GM10266 (cell line): Measurements from ENCODE around the gene SNX11.
"Not testable (repeated sequence)": the region's sequence is repeated elsewhere in the genome, so short reads cannot be mapped to it uniquely, and the experiment has no call there.

Source experiments
- DNase-seq: peaks from one replicate; pipeline ENCODE4 v3.0.0; 2012; ENCODE audit errors: extremely low spot score
- CTCF ChIP-seq: IDR thresholded peaks from 2 replicates; pipeline ENCODE4 v1.5.1; 2012; ENCODE audit warnings: mild to moderate bottlenecking, low read depth; ENCODE audit not compliant: control insufficient read depth, insufficient read depth; ENCODE audit errors: missing control alignments

SNX11 gene

GRCh38 chr17:48066192-48066591, 41.4 kb upstream of the SNX11 start:
- DNase-seq, result no peak
- TF ChIP-seq CTCF, result no peak

DNA sequence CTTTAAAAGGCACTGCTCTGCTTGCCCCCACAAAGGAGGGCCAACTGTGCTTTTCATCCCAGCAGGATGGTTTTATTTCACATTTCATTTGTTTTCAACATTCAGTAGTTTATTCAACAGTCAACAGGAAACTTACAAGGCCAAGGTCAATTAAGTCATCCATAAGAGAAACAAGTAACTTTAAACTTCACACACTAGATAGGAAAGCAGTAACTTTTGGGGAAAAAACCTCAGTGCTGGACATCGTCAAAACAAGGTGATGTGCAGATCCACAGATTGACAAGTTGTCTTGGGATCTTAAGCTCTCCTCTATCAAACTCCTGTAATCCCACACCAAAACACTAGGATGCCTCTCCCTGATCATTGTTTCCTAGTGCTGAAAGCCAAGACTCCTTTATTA, 40.9 kb upstream of the SNX11 start:
- no peak for DNase-seq

DNA sequence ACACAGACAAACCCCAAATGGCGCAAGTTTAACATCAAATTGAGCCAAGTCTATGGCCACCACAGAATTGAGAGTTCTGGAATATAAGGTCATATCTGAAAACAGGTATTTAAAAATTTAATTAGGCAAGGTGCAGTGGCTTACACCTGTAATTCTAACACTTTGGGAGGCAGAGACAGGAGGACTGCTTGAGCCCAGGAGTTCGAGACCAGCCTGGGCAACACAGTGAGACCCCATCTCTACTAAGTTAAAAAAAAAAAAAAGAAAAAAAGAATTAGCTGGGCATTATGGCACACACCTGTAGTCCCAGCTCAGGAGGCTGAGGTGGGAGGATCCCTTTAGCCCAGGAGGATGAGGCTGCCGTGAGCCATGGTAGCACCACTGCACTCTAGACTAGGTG, 40.3 kb upstream of the SNX11 start:
- no peak for DNase-seq
- no peak for TF ChIP-seq CTCF

More for the DNA sequence above, 40.9 kb upstream of the SNX11 start:
- no peak for TF ChIP-seq CTCF

DNA sequence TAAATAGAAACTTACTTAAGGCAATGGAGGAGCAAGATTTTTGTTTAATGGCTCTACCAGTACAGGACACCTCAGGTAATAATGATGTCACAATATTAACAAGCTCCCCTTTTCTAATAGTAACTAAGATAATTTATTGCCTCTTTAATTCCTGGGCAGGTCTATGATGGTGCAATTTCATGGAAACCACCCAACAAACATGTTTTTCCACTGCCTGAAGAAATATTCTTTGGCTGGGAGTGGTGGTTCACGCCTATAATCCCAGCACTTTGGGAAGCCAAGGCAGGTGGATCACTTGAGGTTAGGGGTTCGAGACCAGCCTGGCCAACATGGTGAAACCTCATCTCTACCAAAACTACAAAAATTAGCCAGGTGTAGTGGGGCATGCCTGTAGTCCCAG, 39.8 kb upstream of the SNX11 start:
- not testable (repeated sequence) for DNase-seq

- DNase-seq, result no peak
- TF ChIP-seq CTCF, result no peak
Measured at GRCh38 chr17:48068491-48068961, 39.0 kb upstream of the SNX11 start.

DNA sequence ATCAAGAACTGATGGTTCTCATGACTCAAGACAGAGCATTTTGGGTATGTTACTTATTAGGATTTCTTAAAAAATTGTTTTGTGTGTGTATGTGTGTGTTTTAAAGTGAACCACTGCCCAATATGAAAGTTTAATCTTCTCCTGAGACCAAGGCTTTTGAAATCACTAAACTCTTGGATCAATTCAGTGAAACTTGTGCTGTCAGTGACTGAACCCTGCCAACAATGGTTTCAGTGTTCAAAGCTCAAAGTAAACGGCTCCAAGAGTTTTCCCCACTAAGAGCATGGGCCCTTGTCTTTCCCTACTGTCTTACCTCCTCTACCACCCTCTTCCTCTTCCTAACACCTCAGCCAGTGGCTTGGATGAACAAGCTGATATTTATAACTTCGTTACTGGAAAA, 37.4 kb upstream of the SNX11 start:
- TF ChIP-seq CTCF, result no peak
- no peak for DNase-seq

DNA sequence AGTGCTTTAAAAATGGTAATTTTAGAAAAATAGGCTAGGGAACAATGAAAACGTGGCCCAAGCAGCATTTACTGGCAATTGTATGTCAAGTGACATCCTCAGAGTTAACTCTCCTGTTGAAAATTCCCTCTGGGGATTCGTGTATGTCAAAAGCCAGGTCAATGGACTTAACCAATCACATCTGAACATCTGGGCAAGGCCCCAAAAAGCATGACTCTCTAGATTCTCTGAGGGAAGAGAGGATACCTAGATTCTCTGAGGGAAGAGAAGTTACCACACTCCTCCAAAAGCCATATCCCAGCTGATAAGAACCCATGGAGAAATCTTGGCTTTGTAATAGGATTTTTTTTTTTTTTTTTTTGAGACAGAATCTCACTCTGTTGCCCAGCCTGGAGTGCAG, 35.9 kb upstream of the SNX11 start:
- no peak for TF ChIP-seq CTCF
- no peak for DNase-seq

GRCh38 chr17:48072811-48073210, 34.8 kb upstream of the SNX11 start:
- DNase-seq, result not testable (repeated sequence)

GRCh38 chr17:48073566-48074094, 33.9 kb upstream of the SNX11 start:
- not testable (repeated sequence) for DNase-seq
